NCI-H82 (cell line): ENCODE results near the gene ATP10D.

Experiments used
- DNase-seq: peaks from one replicate; lab custom pipeline; 2025; lab: John Stamatoyannopoulos, UW

ATP10D gene

DNA sequence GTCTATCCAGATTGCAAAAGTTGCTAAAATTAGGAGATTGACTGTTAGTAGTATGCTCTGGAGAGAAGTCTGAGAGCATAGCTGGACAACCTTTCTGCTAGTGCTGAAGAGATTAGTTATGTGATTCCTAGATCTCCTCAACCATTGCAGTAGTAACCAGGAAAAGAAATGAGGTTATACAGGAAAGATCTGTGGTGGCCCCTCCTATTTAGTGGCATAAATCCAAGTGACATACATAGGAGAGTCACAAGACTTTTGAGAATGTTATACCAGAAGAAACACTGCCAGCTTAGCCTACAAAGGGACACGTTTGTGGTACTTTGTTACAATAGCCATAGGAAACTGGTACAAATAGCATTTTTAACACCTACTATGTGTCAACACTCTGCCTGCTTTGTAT is 105.2 kb downstream of the ATP10D start:
- no peak for DNase-seq

DNA sequence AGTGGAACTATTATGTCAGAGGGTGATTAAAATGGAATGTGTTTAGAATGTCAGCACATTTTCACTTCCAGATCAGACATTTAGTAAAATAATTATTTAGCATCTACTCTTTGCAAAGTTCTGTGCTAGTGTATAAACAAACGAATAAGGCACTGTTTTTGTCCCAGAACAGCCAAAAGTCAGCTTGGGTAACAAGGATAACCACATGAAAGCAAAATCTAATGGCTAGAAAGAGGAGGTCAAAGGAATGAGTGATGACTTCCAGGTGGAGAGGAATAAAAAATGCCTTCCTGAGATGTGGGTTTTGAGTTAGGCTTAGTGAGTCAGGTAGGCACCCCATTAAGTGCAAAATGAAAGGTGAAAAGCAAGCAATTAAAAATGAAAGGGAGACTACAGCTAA is 112.6 kb downstream of the ATP10D start:
- no peak for DNase-seq

DNA sequence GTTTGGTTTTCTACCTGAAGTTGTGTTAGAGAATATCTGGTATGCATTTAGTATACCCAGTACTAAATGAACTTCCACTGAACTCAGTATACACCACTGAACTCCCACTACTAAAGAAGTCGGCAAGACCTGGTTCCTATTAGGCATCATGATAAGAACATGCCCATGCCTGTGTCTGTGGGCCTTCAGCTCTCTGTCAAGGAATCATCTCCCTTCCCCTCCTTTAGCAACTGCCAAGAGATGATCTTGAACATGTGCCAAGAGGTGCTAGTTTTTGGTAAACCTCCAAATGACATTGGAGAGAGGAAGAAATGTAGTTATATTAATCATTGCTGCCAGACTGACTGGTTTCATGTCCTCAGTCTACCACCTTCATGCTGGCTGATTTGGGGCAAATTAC is 113.2 kb downstream of the ATP10D start:
- no peak for DNase-seq

DNA sequence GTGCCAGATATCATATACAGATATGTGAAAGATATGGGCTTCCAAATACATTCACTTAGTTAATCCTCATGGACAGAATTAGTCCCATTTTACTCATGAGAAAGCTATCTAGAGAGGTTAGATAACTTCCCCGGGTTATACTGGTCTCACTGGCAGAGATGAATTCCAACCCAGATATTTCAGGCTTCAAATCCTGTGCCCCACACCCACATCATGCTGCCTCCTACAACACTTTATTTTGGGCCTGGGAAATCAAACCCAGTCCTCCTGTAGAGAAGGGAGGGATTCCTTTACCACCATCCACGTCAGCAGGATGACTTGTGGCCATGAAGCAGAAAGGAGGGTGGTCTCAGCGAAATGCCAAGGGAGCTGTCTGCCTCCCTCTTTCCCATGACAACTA is 113.8 kb downstream of the ATP10D start:
- DNase-seq, result no peak

DNA sequence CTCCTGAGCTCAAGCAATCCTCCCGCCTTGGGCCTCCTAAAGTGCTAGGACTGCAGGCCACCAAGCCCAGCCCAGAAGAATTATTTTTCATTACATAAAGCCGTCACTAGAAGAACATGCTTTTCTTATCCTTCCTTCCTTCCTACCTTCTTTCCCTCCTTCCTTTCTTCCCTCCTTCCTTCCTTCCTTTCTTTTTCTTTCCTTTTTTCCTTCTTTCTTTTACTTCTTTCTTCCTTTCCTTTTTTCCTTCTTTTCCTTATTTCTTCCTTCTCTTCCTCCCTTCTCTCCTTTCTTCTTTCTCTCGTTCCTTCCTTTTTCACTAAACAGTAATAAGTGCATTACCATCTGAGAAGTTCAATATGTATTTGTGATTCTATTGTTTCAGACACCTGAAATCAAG is 121.4 kb downstream of the ATP10D start:
- no peak for DNase-seq

DNA sequence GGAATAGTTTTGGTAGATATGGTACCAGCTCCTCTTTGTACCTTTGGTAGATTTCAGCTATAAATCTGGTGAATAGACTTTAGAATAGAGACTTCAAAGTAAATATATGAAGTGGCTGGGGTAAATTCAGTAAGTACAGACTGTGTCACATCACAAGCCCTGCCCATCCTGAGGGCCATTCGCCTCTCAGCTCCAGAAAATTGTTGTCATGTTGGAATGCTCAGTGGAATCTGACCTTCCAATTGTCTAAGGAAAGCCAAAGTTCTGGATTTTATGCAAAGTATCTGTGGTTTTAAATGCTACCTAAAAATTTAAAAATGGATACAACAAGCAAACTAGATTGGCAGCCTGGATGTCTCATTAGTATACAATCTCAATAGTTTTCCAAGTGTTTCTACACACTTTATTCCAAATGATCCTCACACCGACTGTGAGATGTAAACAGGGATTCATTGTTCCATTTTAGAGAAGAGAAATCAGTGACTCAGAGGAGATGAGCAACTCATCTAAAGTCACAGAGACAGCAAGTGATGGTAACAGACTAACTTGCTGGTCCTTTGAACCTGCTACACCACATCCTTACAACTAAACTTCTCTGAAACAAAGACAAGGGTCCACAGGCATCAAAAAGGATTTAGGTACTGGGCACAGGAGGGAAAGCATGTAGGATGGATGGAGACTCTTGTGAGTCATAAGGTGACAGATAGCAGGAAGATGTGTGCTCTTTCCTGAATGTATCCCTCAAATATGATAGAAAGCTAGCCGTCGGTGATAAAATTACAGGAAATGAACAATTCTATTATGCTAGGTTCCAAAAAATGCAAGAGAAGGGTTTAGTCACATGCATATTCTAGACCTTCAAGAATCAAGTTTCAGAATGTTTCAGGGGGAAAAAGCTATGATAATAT is 127.3 kb downstream of the ATP10D start:
- no peak for DNase-seq

DNA sequence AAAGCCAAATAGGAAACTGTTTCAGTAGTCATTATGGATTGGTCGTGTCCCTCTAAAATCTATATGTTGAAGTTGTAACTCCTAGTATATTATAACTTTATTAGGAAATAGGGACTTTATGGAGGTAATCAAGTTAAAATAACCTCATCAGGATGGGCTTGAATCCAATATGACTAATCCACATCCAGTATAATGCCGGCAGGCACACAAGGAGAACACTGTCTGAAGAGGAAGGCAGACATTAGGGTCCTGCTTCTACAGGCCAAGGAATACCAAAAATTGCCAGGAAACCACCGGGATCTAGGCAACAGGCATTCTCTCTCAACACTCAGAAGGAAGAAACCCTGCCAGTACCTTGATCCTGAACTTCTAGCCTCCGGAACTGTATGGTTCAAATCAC is 130.3 kb downstream of the ATP10D start:
- DNase-seq, result no peak

DNA sequence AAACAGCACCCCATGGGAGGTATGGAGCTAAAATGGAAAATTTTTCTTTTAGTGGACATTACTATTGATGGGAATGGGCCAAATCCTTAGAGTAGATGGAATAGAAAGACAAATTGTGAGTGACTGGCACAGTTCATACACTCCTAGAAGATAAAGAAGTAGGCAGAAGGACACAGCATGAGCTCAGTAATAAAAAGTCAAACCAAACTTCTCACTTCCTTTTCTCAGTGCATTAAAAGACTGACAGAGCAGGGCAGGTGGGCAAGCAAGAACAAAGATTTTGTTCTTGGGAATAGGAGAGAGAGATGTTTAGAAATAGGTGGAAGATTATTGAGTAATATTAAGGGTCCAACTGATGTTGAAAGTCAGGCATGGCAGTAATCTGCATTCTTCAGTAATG is 132.5 kb downstream of the ATP10D start:
- DNase-seq, result no peak

DNA sequence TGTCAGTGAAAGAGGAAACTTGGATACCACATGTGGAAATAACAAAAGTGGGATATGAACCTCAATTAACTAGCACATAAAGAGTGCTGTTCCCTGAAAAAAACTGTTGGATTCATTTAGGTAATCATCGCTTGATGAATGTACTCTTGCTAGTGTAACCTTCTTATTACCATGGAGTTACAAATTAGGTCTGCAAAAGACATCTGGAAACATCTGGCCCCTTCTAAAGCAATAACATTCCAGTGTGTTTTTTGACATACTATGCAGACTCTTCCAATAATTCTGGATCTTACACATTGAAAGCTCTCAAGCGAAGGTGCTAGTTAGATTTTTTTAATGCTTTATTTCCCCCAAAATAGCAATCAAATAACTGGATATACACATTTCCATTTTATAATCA is 134.6 kb downstream of the ATP10D start:
- no peak for DNase-seq

DNA sequence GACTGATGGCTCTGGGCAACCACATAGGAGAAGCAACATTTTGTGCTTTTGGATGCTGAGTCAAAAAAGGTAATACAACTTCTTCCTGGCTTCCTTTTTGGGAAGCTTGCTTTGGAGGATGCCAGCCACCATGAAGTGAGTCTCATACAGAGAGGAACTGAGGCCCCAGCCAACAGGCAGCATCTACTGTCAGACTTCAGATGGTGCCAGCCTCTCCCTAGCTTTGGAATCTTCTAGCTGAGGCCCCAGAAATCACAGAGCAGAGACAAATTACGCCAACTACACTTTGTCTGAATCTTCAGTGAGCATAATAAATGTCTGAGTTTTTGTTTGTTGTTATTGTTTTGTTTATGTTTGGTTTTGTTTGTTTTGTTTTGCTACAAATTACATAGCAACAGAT is 136.1 kb downstream of the ATP10D start:
- no peak for DNase-seq

DNA sequence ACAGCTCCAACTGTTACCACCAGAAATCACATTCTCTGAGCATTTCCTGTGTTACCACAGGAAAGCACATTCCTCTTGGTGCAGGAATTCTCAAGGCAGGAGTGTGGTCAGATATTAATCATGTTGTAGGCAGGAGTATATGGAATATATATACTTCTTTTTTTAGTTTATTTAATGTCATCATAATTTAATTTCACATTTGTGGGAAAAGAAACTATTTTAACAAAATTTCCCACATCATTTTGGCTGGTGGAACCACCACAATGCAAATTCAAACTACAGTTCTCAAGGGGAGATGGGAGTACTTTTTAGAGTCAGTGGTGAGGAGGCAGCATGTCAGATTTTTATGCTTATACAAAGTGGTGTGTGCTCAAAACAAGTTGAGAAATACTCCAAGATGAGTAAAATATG is 139.0 kb downstream of the ATP10D start:
- no peak for DNase-seq

DNA sequence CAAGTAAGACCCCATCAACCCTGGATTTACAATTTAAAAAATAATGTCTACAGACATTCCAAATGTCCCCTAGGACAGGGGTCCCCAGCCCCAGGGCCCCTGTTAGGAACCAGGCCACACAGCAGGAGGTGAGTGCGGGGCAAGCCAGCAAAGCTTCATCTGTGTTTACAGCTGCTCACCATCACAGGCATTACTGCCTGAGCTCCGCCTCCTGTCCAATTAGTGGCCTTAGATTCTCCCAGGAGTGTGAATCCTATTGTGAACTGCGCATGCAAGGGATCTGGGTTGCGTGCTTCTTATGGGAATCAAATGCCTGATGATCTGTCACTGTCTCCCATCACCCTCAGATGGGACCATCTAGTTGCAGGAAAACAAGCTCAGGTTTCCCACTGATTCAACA is 146.1 kb downstream of the ATP10D start:
- DNase-seq, result peak; percentile 83

DNA sequence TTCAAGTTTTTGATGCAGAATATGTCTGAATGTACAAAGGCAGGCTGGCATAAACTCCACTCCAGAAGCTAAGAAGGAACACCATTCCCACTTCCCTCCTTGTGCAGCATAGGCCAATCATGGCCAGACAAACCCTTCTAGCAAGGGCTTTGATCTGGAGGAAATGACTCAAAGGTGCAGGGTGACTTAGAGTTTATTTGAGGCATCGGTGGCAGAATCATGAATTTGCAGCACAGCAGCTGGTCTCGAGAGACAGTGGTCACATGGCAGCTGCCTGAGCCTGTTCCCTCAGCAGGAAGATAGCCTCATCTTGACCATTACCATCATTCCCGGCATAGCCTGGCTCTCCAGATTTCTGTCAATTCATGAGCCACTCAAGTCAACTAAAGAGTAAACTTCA is 154.5 kb downstream of the ATP10D start:
- DNase-seq, result no peak

DNA sequence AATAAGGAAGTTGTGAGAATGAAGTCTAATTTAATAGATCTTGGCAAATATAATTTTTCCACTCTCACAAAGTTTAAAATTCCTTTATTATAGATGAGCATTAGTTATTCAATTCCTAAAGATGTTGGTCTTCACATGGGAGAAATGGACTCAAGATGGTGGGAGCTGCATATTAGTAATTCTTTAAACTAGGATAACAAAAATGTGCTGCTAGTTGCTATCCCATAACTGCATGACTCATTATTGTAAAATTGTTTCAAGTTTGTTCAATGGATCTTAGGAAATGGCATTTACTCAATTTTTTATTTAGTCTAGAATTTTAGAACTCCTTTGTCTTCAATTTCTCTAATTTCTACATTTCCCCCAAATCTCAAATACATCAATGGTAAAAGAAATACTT is 155.8 kb downstream of the ATP10D start:
- no peak for DNase-seq

DNA sequence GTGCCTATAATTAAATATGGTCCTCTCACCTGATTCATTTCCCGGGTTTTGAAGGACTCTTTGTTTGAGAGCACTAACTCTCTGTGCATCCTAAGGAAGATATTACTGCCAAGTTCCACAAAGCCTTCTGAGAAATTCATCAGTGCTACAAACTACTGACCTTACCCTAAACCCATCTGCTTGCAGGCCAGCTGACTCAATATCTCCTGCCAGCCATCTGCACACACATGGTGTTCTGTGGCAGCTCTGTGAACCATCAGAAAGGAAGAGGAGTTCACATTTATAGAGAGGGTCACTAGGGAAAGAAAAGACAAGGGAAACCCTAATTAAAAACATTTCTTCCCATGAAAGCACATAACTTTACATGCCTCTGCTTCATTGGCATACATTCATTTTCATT is 156.7 kb downstream of the ATP10D start:
- DNase-seq, result peak; percentile 10

DNA sequence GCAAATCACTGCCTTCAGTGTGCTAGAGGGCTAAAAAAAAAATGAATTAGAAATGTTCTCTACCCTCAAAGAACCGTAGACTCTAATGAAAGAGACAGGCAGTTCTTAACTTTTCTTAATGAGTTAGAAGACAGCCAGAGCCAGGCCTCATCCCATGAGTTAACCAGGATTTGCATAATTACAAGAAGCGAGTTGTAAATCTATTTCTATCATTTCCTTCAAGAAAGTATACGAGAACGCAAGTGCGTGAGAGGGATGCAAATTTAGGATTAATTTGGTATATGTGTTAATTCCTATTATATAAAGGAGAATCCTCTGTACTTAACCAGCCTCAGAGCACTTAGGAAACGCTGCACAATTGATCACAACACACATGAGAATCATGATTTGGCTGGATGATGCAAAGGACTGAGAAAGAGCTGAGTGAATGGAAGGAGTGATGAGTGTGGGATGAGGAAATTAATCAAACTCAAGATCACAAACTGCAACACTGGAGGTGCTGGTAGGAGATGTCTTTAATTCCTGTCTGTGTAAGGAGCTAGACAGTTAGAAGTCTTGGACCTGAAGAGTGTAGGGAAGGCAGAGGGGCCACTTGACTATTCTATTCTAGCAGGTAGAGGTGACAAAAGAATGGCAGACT is 157.2 kb downstream of the ATP10D start:
- no peak for DNase-seq
